B cell (primary cell): ENCODE data around the gene WIPF1. TPM values are rescaled to one million over a fixed set of nuclear protein-coding genes. Genes with fewer than 3 reads are reported as not detected.

ENCODE experiments used
- ATAC-seq: fragments of 200-7000 bp; cut with Tn5 transposase; one replicate; pipeline ENCODE4 v1.10.0; 2021; ENCODE audit warnings: low read depth, mild to moderate bottlenecking, moderate number of reproducible peaks, moderate library complexity
- CTCF ChIA-PET: fragments of 350-600 bp; sonication (Branson Sonifier 250); formaldehyde crosslinking; loops from one replicate; lab custom pipeline; 2021; ENCODE audit warnings: antibody characterized with exemption, inconsistent platforms; lab: Charles Lee
- POLR2A ChIA-PET: fragments of 350-600 bp; sonication (Branson Sonifier 250); formaldehyde crosslinking; loops from one replicate; lab custom pipeline; 2021; ENCODE audit warnings: antibody characterized with exemption; lab: Charles Lee
- DNase-seq: peaks from one replicate; pipeline ENCODE4 v3.0.0; 2013
- H2AFZ ChIP-seq: 2 replicates; pipeline ENCODE4 v1.6.1; 2012; ENCODE audit warnings: mild to moderate bottlenecking, low read depth, low read length; ENCODE audit not compliant: insufficient read depth, poor library complexity, severe bottlenecking
- H3K27ac ChIP-seq, 2 donors: 1 replicate in 1 of 2; 2 replicates in 1 of 2; pipeline ENCODE4 v1.5.1; 2012 to 2013; ENCODE audit warnings: low read length in 2 of 2, mild to moderate bottlenecking in 2 of 2, moderate library complexity in 1 of 2
- H3K27me3 ChIP-seq, 4 experiments: fragments of 200-600 bp in 1 of 4; sonication (generic) in 1 of 4; replicated peaks in 1 of 4; 1 replicate in 2 of 4; 2 replicates in 2 of 4; pipeline versions ENCODE4 v1.6.1 to v1.7.0; 2013 to 2016; ENCODE audit warnings: low read length in 3 of 4, mild to moderate bottlenecking in 2 of 4, mixed read lengths in 1 of 4, moderate library complexity in 1 of 4; ENCODE audit not compliant: insufficient read depth in 4 of 4, control insufficient read depth in 3 of 4; ENCODE audit errors: control extremely low read depth in 1 of 4
- H3K36me3 ChIP-seq, 2 experiments: replicated peaks in 1 of 2; 1 replicate in 1 of 2; 2 replicates in 1 of 2; pipeline versions ENCODE4 v1.6.1 to v1.7.1; 2013; ENCODE audit warnings: low read length in 1 of 2; ENCODE audit not compliant: insufficient read depth in 2 of 2, control insufficient read depth in 1 of 2; ENCODE audit errors: control extremely low read depth in 1 of 2, extremely low read depth in 1 of 2
- H3K4me1 ChIP-seq, 2 donors: fragments of 200-600 bp in 1 of 2; sonication (generic) in 1 of 2; 1 replicate in 1 of 2; 2 replicates in 1 of 2; pipeline versions ENCODE4 v1.5.1 to v1.6.1; 2013 to 2017; ENCODE audit warnings: low read length in 2 of 2; ENCODE audit not compliant: control insufficient read depth in 2 of 2, insufficient read depth in 2 of 2
- H3K4me2 ChIP-seq: replicated peaks from 2 replicates; pipeline ENCODE3; 2012; ENCODE audit warnings: mild to moderate bottlenecking, low read depth, low read length; ENCODE audit not compliant: poor library complexity, severe bottlenecking
- H3K4me3 ChIP-seq, 5 experiments: fragments of 200-600 bp in 1 of 5; sonication (generic) in 1 of 5; 1 replicate in 3 of 5; 2 replicates in 2 of 5; pipeline versions ENCODE4 v1.5.1 to v1.7.0; 2011 to 2016; ENCODE audit warnings: low read length in 4 of 5, mild to moderate bottlenecking in 4 of 5, low read depth in 2 of 5, control low read depth in 1 of 5, moderate library complexity in 1 of 5; ENCODE audit not compliant: insufficient read depth in 1 of 5; ENCODE audit errors: control extremely low read depth in 1 of 5, extremely low read depth in 1 of 5
- H3K79me2 ChIP-seq: fragments of 200-600 bp; sonication (generic); one replicate; pipeline ENCODE4 v1.6.0; 2016; ENCODE audit warnings: low read length; ENCODE audit not compliant: control insufficient read depth, insufficient read depth
- H3K9ac ChIP-seq: fragments of 200-600 bp; sonication (generic); 2 replicates; pipeline ENCODE4 v1.6.1; 2017; ENCODE audit warnings: mild to moderate bottlenecking, low read length, moderate library complexity
- H3K9me3 ChIP-seq, 3 donors: one replicate each; pipeline versions ENCODE4 v1.6.1 to v1.7.1; 2013; ENCODE audit warnings: low read length in 2 of 3; ENCODE audit not compliant: control insufficient read depth in 2 of 3, insufficient read depth in 1 of 3; ENCODE audit errors: control extremely low read depth in 1 of 3
- H4K20me1 ChIP-seq: 2 replicates; pipeline ENCODE4 v1.6.0; 2012; ENCODE audit warnings: mild to moderate bottlenecking, low read length; ENCODE audit not compliant: insufficient read depth, control insufficient read depth, poor library complexity, severe bottlenecking
- H3K27ac Mint-ChIP-seq: one replicate; pipeline ENCODE4 v1.8.0; 2021; ENCODE audit warnings: mixed read lengths
- H3K27me3 Mint-ChIP-seq: one replicate; pipeline ENCODE4 v1.8.0; 2021; ENCODE audit warnings: mixed read lengths
- H3K4me1 Mint-ChIP-seq: one replicate; pipeline ENCODE4 v1.8.0; 2021; ENCODE audit warnings: mixed read lengths
- H3K4me3 Mint-ChIP-seq: one replicate; pipeline ENCODE4 v1.8.0; 2021; ENCODE audit warnings: mixed read lengths
- H3K9me3 Mint-ChIP-seq: one replicate; pipeline ENCODE4 v1.8.0; 2022; ENCODE audit warnings: mixed read lengths; ENCODE audit not compliant: insufficient read depth
- EZH2 ChIP-seq: IDR thresholded peaks from 2 replicates; pipeline ENCODE4 v1.6.1; 2012; ENCODE audit warnings: borderline replicate concordance, low read depth, mild to moderate bottlenecking, moderate library complexity, low read length; ENCODE audit not compliant: insufficient read depth, poor library complexity, severe bottlenecking
- WGBS: methylation state at CpG from one replicate; pipeline ENCODE4 v1.1.5; 2013; ENCODE audit warnings: missing lambda C conversion rate; ENCODE audit not compliant: insufficient coverage; 5-methylcytosine and 5-hydroxymethylcytosine counted together
- intact Hi-C: fragments of 100-400 bp; cut with micrococcal nuclease; formaldehyde crosslinking; loops from one replicate; pipeline ENCODE4 v1.10.0; 2022
- polyA plus RNA-seq: library from polyadenylated mRNA; depleted of rRNA; stranded (reverse); fragments of >200 nt; gene quantifications from 2 replicates; pipeline ENCODE4 v1.2.3, GENCODE V29; 2012
- total RNA-seq, 2 donors: library from RNA; stranded (reverse); fragments of 120-200 nt in 1 of 2; gene quantifications; 1 replicate in 1 of 2; 2 replicates in 1 of 2; pipeline versions ENCODE4 v1.2.3 to v1.2.4, GENCODE V29; 2013 to 2022
- TF ChIP-seq, protein P1 (sequence below): fragments of 200-600 bp; IDR thresholded peaks from one replicate; pipeline ENCODE4 v1.8.0; 2022; ENCODE audit warnings: antibody characterized with exemption, mild to moderate bottlenecking

Gene WIPF1
- total and polyA plus RNA-seq, 2 donors (not counting 1 experiment from before 2014, with no cell fraction given) = 137 to 390 TPM

DNA sequence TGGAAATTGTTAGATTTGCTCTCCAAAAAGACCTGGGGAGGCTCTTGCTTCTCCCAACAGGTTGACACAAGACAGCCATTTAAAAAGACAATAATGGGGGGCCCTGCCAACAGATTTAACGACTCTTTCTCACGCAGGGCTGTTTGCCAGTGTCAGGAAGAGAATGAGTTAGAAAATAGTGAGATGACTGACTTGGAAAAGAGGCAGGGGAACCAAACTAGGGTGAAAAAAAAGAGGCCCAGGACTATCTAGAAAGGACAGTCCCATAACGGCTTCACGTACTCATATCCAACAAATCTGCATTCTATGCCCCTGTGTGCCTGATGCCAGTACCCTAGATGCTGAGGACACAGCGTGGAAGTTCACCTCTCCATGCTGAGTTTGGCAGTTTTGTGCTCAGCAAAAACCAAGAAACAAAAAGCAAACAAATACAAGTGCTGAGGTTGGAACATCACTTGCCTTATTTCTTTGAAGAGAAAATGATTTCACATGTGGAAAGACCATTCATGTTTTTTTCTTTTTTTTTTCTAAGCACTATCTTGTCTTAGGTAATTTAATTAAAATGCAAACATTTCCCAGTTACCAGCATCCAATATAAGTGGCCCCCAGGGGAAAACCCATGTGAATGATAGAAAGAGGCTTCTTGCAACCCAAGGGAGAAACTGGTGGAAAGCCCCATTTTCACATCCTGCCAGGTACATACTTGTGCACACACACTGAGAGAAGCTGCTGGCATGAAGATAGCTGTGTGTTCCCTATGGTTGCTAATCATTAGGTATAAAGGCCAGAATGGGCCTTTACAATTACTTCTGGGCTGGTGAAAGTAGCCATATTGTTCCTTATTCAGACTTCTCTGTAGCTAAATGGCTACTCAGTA, 10.6 kb upstream of the WIPF1 start:
- Mint-ChIP-seq H3K27me3 (no peaks in the 10 kb centered on the region), H3K4me1 (peaks cover 86% of the 10 kb centered on the region), H3K4me3 (peak overlapping the region; percentile 77), H3K27ac (peak overlapping the region; percentile 98), H3K9me3 (no peaks in the 10 kb centered on the region)
- ATAC-seq (peak; percentile 75), DNase-seq (peak; percentile 84)
- peak overlapping the region; percentile 39 for H3K9ac ChIP-seq
- H3K27me3 ChIP-seq = no peaks in the 10 kb centered on the region
- no peaks in the 10 kb centered on the region for H4K20me1 ChIP-seq
- TF ChIP-seq, protein P1, sequence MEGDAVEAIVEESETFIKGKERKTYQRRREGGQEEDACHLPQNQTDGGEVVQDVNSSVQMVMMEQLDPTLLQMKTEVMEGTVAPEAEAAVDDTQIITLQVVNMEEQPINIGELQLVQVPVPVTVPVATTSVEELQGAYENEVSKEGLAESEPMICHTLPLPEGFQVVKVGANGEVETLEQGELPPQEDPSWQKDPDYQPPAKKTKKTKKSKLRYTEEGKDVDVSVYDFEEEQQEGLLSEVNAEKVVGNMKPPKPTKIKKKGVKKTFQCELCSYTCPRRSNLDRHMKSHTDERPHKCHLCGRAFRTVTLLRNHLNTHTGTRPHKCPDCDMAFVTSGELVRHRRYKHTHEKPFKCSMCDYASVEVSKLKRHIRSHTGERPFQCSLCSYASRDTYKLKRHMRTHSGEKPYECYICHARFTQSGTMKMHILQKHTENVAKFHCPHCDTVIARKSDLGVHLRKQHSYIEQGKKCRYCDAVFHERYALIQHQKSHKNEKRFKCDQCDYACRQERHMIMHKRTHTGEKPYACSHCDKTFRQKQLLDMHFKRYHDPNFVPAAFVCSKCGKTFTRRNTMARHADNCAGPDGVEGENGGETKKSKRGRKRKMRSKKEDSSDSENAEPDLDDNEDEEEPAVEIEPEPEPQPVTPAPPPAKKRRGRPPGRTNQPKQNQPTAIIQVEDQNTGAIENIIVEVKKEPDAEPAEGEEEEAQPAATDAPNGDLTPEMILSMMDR = no peak
- no peak for TF ChIP-seq EZH2
- peak overlapping the region in 1 of 5 experiments; percentile 6 for H3K4me3 ChIP-seq
- 77% methylated on average over 4 of the region's 5 CpGs for WGBS
- H3K4me2 ChIP-seq = peak overlapping the region; percentile 50
- H3K79me2 ChIP-seq = peaks cover 95% of the 10 kb centered on the region
- H2AFZ ChIP-seq = peak overlapping the region; percentile 23
- peaks cover 68 to 73% of the 10 kb centered on the region in 2 donors for H3K4me1 ChIP-seq
- peak overlapping the region; percentile 75 to 94 for H3K27ac ChIP-seq
- no peaks in the 10 kb centered on the region for H3K9me3 ChIP-seq
- peaks cover 2 to 8% of the 10 kb centered on the region in 2 experiments for H3K36me3 ChIP-seq
- intact Hi-C loops = loop anchor here (1.0 to 2.0 kb wide), 3 partner anchors 8 to 75 kb away; no protein-coding TSS in a partner anchor
- CTCF ChIA-PET = interaction anchor here (0.9 to 24.3 kb wide), 9 partner anchors 10 to 80 kb away, joined by 3 to 384 read pairs (median 4); partner anchors contain the start of gene WIPF1
- POLR2A ChIA-PET = interaction anchor here (0.6 to 3.1 kb wide), 3 partner anchors 9 to 111 kb away, joined by 4 to 27 read pairs (median 7); partner anchors contain the start of gene WIPF1
